HG03558 (cell line): ENCODE results near the gene HCN4.

Experiments used
- ATAC-seq: cut with Tn5 transposase; IDR thresholded peaks from one replicate; pipeline ENCODE4 v1.9.1; 2021; ENCODE audit warnings: moderate number of reproducible peaks; ENCODE audit not compliant: unreplicated experiment; ENCODE audit errors: extremely low read depth

Gene HCN4

DNA sequence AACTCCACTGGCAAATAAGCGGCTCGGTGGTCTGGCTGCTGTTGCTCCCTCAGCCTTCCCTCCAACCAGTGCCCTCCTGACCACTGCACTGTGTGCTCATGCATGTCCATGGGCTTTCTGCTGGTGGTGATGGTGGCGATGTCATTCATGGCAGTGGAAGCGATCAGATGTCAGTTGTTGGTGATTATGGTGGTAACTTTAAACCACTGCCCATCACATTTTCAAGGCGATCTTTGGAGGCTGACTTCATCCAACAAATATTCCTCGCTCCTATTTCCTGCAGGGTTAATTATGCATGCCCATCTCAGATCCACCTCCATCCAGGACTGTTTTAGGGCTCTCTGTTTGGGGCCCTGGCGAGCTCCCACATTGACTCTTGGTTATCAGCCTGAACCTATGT, 13.4 kb upstream of the HCN4 start:
- ATAC-seq, result no peak

DNA sequence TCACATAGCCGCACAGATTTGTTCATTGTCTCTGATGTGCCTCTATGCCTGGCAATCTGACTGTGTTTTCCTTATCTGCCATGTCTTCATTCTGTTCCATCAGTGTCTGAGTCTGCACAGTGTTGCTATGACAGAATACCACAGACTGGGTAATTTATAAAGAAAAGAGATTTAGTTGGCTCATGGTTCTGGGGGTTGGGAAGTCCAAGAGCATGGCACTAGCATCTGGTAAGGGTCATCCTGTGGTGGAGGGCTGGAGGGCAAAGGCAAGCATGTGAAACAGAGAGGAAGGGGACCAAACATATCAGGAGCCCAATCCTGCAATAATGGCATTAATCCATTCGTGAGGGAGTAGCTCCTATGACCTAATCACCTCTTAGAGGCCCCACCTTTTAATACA, 11.9 kb upstream of the HCN4 start:
- no peak for ATAC-seq

DNA sequence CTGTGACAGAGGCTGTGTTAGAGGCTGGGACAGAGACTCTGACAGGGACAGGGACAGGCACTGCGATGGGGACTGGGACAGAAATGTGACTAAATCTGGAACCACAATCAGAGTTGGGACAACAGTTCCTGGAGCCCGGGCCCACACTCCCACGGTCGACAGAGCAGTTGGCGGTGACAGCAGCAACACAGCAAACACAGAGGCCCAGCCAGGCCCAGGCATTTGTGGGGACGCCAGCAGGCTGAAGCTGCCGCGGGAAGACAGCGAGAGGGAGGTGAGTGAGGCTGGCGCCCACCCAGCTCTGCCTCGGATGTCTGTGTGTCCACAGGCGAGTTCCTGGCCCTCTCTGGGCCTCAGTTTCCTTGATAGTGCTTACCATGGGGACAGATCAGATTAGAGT, 9.3 kb upstream of the HCN4 start:
- no peak for ATAC-seq

DNA sequence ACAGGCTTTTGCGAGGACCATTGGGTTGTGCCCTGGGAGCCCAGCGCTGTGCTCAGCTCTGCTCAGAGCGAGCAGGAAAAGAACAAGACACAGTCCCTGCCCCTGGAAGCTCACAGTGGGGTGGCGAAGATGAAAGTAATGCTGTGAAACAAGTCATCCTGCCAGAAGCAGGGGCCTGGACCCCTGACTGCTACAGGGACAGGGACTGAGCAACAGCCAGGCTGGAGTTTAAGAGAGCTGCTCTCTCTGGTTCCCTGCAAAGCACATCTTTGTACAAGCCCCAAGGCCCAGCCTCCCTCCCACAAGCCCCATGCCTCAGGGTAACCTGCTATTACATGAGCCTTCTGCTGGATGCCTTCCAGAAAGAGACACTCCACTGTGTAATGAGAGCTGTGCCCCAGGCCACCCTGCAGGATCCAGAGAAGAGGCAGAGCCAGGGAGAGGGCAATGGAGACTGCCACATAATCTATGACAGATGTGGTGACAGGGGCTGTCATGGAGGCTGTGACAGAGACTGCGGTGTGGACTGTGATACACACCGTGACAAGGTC, 7.1 kb upstream of the HCN4 start:
- ATAC-seq, result no peak

DNA sequence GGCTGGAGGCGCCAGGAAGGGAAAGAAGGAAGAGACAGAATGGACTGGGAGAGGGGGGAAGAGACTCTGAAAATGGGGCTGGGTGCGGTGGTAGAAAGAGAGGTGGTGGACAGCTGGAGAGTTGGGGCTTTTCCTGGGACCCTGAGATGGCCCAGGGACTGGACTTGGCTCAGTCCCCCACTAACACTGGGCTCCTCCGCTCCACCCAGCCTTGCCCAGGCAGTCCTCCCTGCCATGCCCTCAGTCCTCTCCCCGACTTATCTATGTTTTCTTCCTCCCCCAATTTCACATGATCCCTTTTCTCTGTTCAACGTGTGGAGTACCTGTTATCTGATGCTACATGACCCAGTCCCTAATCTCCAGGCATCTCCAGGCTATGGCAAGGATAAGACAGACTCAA, 6.3 kb upstream of the HCN4 start:
- ATAC-seq, result no peak

DNA sequence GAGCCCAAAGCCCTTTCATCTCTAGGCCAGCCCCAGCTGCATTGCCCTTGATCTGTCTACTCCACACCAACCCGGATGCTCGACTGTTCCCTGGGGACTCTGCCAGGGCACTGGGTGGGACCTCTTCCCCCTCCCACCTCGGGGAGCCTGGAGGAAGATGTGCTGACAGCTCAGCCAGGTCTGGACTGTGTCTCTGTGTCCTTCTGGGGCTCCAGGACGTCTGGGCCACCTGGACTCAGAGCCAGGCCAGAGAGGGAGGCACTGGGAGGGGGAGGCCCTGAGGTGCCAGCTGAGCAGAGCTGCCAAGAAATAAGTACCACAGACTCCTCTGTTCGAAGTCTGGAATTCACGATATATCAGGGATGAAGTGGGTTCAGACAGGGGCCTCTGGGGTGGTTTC, 5.8 kb upstream of the HCN4 start:
- no peak for ATAC-seq

DNA sequence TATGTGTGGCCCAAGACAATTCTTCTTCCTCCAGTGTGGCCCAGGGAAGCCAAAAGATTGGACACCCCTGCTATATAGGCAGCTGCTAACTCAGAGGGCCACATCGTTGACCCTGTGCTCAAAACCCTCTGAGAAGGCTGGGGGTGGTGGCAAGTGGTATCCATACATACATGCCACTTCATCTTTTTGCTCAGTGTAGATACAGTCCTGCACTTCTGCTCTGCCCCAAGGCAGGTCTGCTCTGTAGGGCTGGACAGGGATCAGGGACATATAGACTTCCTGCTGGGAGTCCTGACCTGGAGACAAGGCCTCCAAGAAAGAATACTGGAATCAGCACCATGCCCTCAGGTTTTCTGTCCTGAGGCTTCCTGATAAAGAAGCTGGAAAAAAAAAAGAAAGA, 4.5 kb upstream of the HCN4 start:
- ATAC-seq, result no peak

DNA sequence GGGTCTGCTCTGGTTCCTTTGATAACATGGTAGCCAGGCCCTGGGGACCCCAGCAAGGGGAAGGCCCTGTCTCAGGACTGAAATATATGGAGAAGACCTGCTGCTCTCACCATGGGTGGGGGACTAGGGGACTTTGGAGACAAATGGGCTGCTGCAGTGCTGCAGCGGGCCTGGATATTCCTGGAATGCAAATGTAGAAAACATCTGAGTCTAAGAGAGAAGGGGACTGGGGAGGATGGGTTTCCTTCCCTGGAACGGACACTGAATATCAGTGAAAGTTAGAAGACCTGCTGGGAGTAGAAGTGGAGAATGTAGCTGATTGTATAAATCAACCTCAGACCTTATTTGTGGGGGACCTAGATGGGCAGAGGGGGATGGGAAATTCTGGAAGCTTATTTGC, 3.1 kb upstream of the HCN4 start:
- ATAC-seq, result no peak

DNA sequence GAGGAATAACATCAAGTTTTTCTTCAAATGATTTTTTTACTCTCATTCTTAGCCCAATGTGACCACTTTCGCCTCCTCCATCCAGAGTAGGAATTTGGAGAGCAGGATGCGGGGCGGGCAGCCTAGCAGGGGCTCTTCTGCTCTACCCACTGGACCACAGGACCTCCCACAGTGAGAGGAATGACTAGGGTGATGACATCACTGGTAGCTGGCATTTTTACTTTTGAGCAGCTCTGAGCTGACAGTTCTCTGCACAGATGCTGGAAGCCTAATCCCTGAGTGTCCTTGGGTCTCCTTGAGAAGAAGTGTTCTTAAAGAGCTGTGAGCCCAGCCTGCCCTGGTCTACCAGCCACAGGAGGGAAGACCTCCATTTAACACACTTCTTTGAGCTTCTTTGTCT, 1.4 kb upstream of the HCN4 start:
- ATAC-seq, result no peak

DNA sequence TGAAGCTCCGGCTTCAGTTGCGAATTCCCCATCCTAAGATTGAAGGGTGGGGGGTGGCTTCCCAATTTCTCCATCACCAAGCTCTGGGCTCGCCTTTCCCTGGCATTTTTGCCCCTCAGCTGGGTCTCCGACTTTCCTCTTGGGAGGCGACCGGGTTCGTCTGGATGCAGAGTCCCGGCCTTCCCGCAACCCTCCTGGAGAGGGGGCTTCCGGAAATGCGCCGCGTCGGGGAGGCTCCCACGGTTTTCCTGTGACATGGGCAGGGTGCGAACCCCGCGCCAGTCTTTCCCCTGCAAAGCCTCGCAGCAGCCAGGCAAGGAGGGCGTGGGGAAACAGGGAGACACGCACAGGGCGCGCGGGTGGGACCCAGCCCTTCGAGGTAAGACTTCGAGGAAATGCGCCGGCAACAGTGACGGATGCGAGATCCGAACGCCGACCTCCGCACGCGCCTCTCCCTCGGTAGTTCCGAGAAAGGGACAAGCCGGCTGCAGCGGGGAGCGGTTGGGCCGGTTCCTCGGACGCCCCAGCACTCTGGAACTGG, 466 bp upstream of the HCN4 start:
- no peak for ATAC-seq

DNA sequence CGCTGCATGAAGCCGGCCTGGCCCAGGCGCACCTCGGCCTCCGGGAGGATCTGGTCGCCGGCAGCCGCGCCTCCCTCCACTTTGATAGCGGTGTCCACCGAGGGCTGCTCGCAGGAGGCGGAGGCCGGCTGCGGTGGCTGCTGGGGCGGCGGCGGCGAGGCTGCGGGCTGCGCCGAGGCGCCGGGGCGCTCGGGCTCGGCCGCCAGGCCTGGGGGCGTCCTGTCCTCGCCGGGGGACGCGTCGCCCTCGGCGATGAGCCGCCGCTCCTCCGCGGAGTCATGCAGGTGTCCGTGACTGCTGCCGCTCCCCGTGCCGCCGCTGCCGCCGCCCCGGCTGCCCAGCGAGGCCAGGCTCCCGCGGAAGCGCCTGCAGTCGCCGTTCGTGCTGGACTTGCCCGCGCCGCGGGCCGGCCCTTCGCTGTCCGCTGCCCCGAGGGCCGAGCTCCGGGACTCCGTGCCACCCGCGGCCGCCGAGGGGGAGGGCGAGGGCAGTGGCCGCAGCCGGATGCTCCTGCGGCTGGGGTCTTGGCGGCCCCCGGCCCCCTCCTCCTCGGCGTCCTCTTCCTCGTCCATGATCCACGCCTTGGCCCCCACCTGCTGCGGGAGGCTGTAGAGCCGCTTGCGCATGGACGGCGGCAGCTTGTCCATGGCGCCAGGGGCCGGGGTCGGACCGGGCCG, 996 bp downstream of the HCN4 start:
- no peak for ATAC-seq

DNA sequence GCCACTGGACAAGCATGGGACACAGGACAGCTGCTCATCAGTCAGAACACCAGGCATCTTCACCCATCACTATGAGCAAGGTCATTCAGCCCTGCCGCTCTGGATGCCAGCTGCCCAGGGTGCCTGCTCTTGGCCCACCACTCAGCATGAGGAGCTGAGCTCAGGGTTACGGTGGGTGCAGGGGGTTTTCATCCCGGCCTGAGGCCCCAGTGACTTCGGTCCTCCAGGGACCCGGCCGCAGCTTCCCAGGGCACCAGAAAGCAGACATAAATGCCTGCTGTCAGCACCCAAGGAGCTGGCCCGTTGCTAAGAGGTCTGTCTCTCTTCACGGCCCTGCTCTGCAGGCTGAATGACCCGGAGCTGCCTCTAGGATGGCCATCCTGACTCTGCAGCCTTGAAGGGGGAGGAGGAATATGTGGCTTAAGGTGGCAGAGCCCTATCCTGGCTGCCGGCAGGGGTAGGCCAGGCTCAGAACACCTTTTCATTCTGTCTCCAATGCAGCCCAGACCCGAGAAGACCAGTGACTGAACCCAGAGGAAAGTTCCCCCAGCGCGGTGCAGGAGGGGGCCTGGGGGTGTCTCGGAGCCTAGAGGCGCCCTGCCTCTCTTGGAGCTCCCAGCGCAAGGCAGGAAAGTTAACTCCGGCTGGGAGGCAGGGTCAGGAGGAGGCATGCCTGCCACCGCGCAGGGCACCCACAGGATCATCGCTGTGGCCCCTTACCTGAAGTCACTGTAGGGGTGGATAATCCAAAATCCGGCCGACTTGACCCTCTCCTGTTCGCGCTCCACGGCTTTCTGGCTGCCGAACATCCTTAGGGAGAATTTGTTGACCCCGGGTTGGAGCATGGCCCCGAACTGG, 1.8 kb downstream of the HCN4 start:
- no peak for ATAC-seq

DNA sequence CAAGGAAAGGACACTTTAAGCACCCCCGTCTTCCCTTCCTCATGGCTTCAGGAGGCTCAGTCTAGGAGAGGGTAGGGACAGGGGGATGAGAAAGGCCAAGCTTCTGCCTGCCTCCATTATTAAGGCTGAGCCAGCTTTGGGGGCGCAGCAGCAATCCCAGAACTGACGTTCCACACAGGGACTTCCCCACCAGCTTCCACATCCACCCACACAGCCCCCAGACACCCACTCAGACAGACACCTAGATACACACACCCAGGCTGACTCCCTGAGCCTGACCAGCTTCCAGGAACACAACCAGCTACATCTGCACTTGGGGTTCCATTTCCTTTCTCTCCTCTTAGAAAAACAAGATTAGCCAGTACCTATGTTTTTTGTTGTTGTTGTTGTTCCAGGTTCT, 4.7 kb downstream of the HCN4 start:
- ATAC-seq, result no peak

DNA sequence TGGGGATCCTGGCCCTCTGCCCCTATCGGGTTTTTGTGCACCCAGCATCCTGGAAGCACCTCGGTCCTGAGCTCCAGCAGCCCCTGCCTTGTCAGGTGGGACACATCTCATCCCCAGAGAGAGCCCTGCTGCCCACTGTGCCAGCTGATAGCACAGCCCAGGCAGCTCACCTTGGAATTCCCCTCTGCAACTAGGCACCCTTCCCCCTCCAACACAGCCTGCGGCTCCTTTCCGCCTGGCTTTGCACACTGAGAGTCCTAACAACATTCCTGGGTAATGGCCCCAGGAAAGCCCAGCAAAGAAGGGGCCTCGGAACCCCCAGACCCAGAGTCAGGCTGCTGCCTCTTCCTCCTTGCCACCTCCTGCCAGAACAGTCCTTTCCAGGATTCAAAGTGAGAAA, 5.9 kb downstream of the HCN4 start:
- ATAC-seq, result no peak

DNA sequence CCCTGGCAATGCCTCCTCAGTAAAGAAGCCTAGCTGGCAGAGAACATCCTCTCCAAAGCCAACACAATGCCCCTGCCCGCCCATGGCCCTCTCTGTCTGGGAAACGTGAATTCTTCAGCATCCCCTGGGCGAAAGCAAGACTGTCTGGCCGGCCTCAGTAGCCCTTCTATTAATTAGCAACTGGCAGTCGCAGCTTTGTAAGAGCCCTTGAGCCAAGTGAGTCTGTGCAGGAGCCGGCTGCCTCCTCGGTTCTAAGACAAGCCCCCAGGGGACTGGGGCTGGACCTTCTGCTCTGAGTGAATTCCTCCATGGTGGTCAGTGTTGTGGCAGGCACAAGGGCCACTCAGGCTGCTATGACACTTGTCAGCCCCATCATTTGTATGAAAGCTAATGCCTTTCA, 7.4 kb downstream of the HCN4 start:
- ATAC-seq, result no peak

DNA sequence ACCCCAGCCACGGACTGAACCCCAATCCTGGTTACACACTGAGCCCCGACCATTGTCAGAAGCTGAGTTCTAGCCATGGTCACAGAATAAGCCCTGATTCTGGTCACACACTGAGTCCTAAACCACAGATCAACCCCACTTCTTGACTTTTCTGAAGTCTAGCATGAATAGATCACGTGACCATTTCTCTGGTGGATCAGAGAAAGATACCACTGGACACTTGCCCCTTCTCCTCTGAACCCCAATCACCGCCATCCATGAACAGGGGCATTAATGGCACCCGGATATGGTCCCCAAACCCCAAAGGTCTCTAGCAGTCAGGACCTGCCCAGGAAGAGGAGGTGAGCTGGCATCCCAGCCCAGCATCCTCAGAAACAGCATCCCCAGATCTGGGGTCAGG, 9.1 kb downstream of the HCN4 start:
- ATAC-seq, result no peak

DNA sequence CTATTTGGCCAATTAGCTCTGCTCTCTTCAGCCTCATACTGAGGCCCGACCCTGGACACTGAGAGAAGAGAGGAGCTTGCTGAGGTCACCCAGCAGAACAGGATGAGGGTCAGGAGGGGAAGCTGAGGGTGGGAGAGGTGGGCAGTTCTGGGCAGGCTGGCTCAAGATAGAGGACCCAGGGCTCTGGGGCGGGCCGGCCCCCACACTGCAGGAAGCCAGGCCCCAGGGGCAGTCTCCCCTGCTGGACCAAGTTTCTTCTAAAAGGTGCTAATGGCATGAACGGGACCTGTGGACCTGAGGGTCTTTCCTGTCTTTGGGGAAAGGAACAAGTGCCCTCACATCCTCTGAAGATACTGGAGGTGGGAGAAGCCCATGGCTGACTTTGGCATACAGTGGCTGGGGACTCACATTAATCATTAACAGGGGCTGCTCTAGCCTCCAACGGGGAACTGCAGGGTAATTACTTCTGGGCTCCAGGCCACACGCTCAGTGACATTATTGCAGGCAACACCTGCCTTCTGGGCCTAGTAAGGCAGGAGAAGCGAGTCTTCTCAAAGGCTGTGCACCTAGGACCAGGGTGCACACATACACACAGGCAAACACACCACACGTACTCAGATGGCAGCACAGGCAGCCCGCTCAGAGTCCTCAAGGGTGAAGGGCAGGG, 10.6 kb downstream of the HCN4 start:
- no peak for ATAC-seq

DNA sequence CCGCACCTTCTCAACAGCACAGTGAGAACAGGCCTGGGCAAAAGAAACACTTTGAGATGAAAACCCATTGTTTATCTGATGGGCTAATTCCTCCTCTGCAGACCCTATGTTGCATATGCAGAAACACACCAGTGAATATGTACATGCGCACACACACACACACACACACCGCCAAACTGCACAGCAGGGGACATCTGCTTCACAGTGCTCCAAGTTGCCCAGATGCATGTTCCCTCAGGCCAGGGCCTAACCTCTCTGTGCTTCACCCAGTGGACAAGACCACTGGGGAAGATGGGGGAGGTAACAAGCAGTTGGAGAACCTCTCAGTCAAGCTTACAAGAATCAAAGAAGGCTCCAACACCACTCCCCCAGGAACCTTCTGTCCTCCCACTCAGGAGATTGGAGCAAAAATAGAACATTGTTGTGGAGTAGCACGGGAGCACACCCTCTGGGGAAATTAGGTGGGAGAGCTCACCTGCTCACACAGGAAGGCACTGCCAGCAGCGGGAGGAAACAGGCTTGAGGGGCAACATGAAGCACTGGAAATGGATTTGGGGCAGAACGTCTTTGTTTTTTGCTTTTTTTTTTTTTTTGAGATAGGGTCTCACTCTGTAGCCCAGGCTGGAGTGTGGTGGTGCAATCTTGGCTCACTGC, 13.0 kb downstream of the HCN4 start:
- no peak for ATAC-seq

DNA sequence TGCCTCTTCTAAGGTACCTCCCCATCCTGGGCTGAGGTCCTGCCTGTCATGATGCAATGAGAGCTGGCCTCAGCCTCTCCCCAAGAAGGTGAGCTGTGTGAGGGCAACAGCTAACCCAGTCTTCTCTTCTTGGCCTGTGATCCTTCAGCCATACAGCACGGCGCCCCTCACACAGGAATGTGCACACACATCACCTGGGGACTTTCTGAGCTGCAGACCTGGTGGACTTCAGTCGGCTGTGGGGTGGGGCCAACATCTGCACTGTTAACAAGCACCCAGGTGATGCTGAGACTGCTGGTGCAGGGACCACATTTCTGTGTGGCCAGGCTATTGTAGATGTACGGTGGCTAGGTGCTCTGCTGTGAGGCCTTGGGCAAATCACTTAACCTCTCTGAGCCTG, 14.5 kb downstream of the HCN4 start:
- no peak for ATAC-seq

DNA sequence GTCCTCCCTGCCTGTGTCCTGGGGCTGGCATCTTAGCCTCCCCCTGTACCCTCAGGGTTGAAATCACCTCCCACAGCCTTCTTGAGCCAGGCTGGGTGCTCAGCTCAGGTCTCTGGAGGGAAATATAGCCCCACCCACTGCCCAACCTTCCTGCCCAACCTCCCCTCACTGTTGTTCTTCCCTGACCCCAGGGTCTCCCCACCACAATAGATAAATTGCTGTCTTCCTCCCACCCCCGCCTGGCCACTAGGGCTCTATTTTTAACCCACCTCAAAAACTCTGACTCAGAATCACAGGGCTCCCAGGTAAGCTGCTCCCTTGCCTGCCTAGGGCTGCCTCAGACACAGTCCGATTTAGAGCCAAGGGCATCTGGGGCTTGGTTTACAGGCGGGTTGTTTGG, 15.0 kb downstream of the HCN4 start:
- no peak for ATAC-seq
